Chondrocyte (in vitro differentiated cells): ENCODE measurements around the gene CLDN11. TPM values are rescaled to one million over a fixed set of nuclear protein-coding genes. Genes with fewer than 3 reads are reported as not detected.

ENCODE experiments used
- DNase-seq: peaks from one replicate; pipeline ENCODE4 v3.0.0; 2021; ENCODE audit warnings: mixed read lengths, low spot score
- H3K27ac Mint-ChIP-seq: one replicate; pipeline ENCODE4 v1.8.0; 2021; ENCODE audit warnings: mild to moderate bottlenecking, moderate library complexity, mixed read lengths; ENCODE audit not compliant: unreplicated experiment
- H3K27me3 Mint-ChIP-seq: 2 replicates; pipeline ENCODE4 v1.8.0; 2021; ENCODE audit warnings: low read depth, mixed read lengths
- H3K36me3 Mint-ChIP-seq: 2 replicates; pipeline ENCODE4 v1.8.0; 2021; ENCODE audit warnings: low read depth, mixed read lengths
- H3K4me1 Mint-ChIP-seq: 2 replicates; pipeline ENCODE4 v1.8.0; 2021; ENCODE audit warnings: low read depth, mild to moderate bottlenecking, mixed read lengths
- H3K4me3 Mint-ChIP-seq: one replicate; pipeline ENCODE4 v1.8.0; 2021; ENCODE audit warnings: mild to moderate bottlenecking, moderate library complexity, mixed read lengths; ENCODE audit not compliant: unreplicated experiment
- H3K9me3 Mint-ChIP-seq: 2 replicates; pipeline ENCODE4 v1.8.0; 2021; ENCODE audit warnings: low read depth, mixed read lengths
- CTCF ChIP-seq: fragments of 200-600 bp; sonication (generic); IDR thresholded peaks from 2 replicates; pipeline ENCODE4 v1.5.0; 2021; ENCODE audit warnings: antibody characterized with exemption, mild to moderate bottlenecking, moderate library complexity
- total RNA-seq: library from RNA; stranded (reverse); gene quantifications from 3 replicates; pipeline ENCODE4 v1.2.1, GENCODE V29; 2021

Gene CLDN11
- total RNA-seq, 1 donor from 2014 or later = 0.62 TPM

DNA sequence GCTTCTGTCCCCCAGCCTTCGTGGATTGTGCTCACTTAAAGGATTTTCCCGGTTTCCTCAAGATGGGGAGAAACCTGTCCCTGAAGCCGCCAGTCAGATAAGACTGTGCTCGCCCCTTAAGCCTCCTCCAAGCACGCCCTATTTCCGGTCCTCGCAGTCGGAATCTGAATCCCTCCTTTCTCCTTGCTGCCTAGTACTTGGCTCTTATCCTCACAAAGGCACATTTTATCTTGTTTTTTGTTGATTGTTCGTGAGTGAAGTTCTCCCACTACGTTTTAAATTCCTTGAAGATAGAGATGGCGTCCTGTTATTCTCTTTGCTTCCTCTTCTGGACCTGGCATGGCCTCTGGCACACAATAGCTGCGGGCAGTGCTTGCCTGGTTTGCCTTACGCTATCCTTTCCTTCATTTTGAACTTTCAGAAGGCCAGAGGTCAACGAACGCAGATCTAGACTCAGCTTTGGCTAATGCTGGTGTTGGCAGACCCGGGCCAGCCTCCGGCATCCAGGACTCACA, 1.7 kb downstream of the CLDN11 start:
- no peak for TF ChIP-seq CTCF
- no peaks in the 10 kb centered on the region for H3K27me3 Mint-ChIP-seq
- H3K9me3 Mint-ChIP-seq = no peaks in the 10 kb centered on the region
- peaks cover 3% of the 10 kb centered on the region for H3K4me1 Mint-ChIP-seq
- H3K27ac Mint-ChIP-seq = no peak overlapping the region
- DNase-seq = no peak
- no peak overlapping the region for H3K4me3 Mint-ChIP-seq
- H3K36me3 Mint-ChIP-seq = peaks cover 19% of the 10 kb centered on the region

DNA sequence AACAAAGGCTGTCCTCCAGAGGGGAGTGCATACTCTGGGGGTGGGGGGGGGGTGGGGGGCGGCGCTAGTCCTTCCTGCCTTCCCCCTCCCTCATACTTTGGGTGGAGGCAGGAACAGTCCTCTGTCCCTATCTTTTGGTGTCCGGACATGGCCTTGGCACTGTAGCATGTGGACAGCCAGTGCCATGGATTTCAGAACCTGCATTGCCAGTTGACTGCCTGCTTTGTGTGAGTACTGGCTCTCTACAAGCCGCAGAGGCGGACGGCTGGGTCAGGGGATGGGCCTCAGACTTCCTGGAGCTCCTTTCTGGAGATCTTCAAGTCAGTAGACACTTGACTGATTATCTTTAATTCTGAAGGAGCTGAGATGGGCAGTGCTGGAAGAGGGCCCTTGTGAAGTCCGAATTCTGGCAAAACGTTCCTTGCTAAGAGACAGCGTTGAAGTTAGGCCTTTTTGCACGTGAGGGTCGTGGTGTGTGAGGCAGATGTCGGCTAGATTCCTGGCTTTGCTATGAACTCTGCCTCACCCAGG, 2.5 kb downstream of the CLDN11 start:
- Mint-ChIP-seq H3K36me3 (peaks cover 19% of the 10 kb centered on the region), H3K27ac (no peak overlapping the region), H3K9me3 (no peaks in the 10 kb centered on the region), H3K27me3 (no peaks in the 10 kb centered on the region), H3K4me1 (peaks cover 3% of the 10 kb centered on the region), H3K4me3 (no peak overlapping the region)
- TF ChIP-seq CTCF = no peak
- DNase-seq = no peak

DNA sequence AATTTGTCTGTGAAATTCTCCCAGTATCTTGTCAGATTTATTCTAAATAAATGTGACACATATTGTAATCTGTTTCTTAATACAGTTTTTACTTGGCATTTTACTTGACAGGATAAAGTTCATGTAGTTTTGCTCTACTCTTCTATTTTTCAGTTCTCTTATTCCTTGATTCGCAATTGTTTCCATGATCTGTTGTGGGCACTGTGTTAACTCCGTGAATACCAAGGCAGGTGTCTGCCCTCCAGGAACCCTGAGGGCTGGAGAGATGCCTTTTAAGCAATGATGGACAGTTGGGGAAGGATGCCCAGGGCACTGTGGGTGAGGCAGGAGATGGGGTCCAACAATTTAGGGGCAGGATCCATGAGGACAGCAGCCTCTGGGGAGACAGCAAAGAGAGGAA, 3.1 kb downstream of the CLDN11 start:
- Mint-ChIP-seq H3K9me3 (no peaks in the 10 kb centered on the region), H3K36me3 (peaks cover 17% of the 10 kb centered on the region), H3K27me3 (no peaks in the 10 kb centered on the region), H3K27ac (no peak overlapping the region), H3K4me1 (peaks cover 3% of the 10 kb centered on the region), H3K4me3 (no peak overlapping the region)
- no peak for DNase-seq
- TF ChIP-seq CTCF = no peak

DNA sequence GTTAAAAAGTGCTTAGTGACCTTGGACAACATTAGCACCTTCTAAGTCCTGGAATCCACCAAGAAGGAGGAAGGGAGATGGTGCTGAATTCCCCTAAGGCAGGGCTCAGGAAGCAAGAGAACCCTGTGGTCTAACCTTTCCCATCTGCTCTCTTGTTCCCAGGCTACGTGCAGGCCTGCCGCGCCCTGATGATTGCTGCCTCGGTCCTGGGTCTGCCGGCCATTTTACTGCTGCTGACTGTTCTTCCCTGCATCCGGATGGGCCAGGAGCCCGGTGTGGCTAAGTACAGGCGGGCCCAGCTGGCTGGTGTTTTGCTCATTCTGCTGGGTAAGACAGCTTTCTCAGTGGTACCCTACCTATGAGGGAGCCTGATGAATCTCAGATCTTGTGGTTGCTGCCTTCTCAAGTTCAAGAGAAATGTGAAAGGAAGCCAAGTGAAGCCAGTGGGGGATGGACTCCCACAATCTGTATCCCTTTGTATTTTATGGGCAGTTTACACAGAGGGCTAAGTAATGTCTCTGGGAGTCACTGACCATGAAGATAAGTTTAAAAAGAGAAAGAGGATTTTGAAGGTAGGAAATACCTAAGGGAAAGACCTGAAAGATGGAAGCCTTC, 4.4 kb downstream of the CLDN11 start:
- H3K27ac Mint-ChIP-seq = no peak overlapping the region
- TF ChIP-seq CTCF = no peak

DNA sequence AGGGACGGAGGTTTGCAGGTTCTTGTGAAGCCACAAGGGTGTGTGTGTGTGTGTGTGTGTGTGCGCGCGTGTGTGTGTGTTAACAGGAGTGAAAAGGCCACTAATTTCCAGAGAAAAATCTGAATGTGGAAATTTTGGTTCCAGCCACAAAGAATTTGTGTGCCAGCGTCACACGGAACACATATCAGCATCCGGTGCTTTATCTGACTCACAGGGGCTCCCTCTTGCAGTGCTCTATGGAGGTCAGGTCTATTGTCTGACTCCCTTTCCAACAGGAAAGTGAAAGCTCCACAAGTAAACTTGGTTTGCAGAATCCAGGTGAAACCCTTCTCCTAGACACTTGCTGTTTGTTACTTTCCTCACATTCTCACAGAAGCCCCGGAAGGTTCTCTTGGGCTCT, 6.2 kb downstream of the CLDN11 start:
- TF ChIP-seq CTCF = no peak
- Mint-ChIP-seq H3K9me3 (no peaks in the 10 kb centered on the region), H3K27me3 (no peaks in the 10 kb centered on the region), H3K4me1 (peaks cover 4% of the 10 kb centered on the region), H3K36me3 (peaks cover 16% of the 10 kb centered on the region), H3K4me3 (no peak overlapping the region), H3K27ac (no peak overlapping the region)
- no peak for DNase-seq

More for the DNA sequence above, 4.4 kb downstream of the CLDN11 start:
- DNase-seq = no peak
- Mint-ChIP-seq H3K4me1 (peaks cover 3% of the 10 kb centered on the region), H3K36me3 (peaks cover 18% of the 10 kb centered on the region), H3K4me3 (no peak overlapping the region), H3K27me3 (no peaks in the 10 kb centered on the region), H3K9me3 (no peaks in the 10 kb centered on the region)
